Measurements from ENCODE around the gene USP48.
"Not testable (repeated sequence)": the region's sequence is repeated elsewhere in the genome, so short reads cannot be mapped to it uniquely, and the experiment has no call there.

The USP48 gene

GRCh38 chr1:21782868-21783678 is at the start of gene USP48:
Gene USP48 (minus strand): TSS chr1:21783149. CDS start chr1:21782957, 192 bp downstream.
- peak; percentile 79 for DNase-seq

GRCh38 chr1:21831454-21831970 is 48.6 kb upstream of the USP48 start:
- no peak for DNase-seq

GRCh38 chr1:21830792-21831453 is 48.0 kb upstream of the USP48 start:
- DNase-seq: no peak

GRCh38 chr1:21829294-21829693 is 46.3 kb upstream of the USP48 start:
- DNase-seq: no peak

- no peak for DNase-seq
Measured at GRCh38 chr1:21828506-21829210, 45.7 kb upstream of the USP48 start.

GRCh38 chr1:21828075-21828474 is 45.1 kb upstream of the USP48 start:
- DNase-seq: no peak

GRCh38 chr1:21827141-21827679 is 44.3 kb upstream of the USP48 start:
- no peak for DNase-seq

GRCh38 chr1:21826694-21827093 is 43.7 kb upstream of the USP48 start:
- DNase-seq: not testable (repeated sequence)

GRCh38 chr1:21825393-21825792 is 42.4 kb upstream of the USP48 start:
- DNase-seq: no peak

GRCh38 chr1:21824926-21825325 is 42.0 kb upstream of the USP48 start:
- DNase-seq: no peak

- DNase-seq: no peak
Measured at GRCh38 chr1:21823980-21824702, 41.2 kb upstream of the USP48 start.

GRCh38 chr1:21823206-21823979 is 40.4 kb upstream of the USP48 start:
- no peak for DNase-seq

GRCh38 chr1:21822349-21822748 is 39.4 kb upstream of the USP48 start:
- no peak for DNase-seq

GRCh38 chr1:21821385-21822019 is 38.6 kb upstream of the USP48 start:
- DNase-seq: no peak

GRCh38 chr1:21820597-21821232 is 37.8 kb upstream of the USP48 start:
- no peak for DNase-seq

- no peak for DNase-seq
Measured at GRCh38 chr1:21818656-21819055, 35.7 kb upstream of the USP48 start.

GRCh38 chr1:21816602-21817302 is 33.8 kb upstream of the USP48 start:
- DNase-seq: no peak

GRCh38 chr1:21815724-21816321 is 32.9 kb upstream of the USP48 start:
- no peak for DNase-seq

GRCh38 chr1:21814981-21815582 is 32.1 kb upstream of the USP48 start:
- DNase-seq: no peak
